A204.1 (cell line): ENCODE measurements around the gene BCL3.
"Not testable (repeated sequence)": the region's sequence is repeated elsewhere in the genome, so short reads cannot be mapped to it uniquely, and the experiment has no call there.

Source experiments
- FAIRE-seq: peaks from 2 replicates; lab custom pipeline; 2012; peaks lifted over from hg19 to GRCh38; lab: Jason Lieb, UNC

The BCL3 gene

GRCh38 chr19:44759083-44759804 lies 10.7 kb downstream of the BCL3 start:
- no peak for FAIRE-seq

- FAIRE-seq: no peak
These were observed 13.5 kb downstream of the BCL3 start for GRCh38 chr19:44762038-44762437.

- FAIRE-seq: no peak
These were observed 16.8 kb downstream of the BCL3 start for GRCh38 chr19:44765033-44765948.

GRCh38 chr19:44765949-44766335 lies 17.4 kb downstream of the BCL3 start:
- no peak for FAIRE-seq

- FAIRE-seq: no peak
These were observed 19.0 kb downstream of the BCL3 start for GRCh38 chr19:44767295-44768180.

GRCh38 chr19:44770550-44771257 lies 22.2 kb downstream of the BCL3 start:
- peak; percentile 97 for FAIRE-seq

GRCh38 chr19:44772144-44772543 lies 23.6 kb downstream of the BCL3 start:
- FAIRE-seq: not testable (repeated sequence)

- FAIRE-seq: no peak
These were observed 24.5 kb downstream of the BCL3 start for GRCh38 chr19:44772959-44773358.

GRCh38 chr19:44775676-44776240 lies 27.2 kb downstream of the BCL3 start:
- FAIRE-seq: no peak

- FAIRE-seq: no peak
These were observed 28.0 kb downstream of the BCL3 start for GRCh38 chr19:44776402-44777096.

- no peak for FAIRE-seq
These were observed 29.3 kb downstream of the BCL3 start, which contains the start of gene CBLC for GRCh38 chr19:44777715-44778347. CBLC (plus strand) TSS chr19:44777890; CDS start chr19:44777932, 42 bp downstream.

GRCh38 chr19:44779150-44779549 lies 30.6 kb downstream of the BCL3 start:
- FAIRE-seq: no peak

GRCh38 chr19:44781694-44782093 lies 33.2 kb downstream of the BCL3 start:
- not testable (repeated sequence) for FAIRE-seq

- FAIRE-seq: no peak
These were observed 34.2 kb downstream of the BCL3 start for GRCh38 chr19:44782729-44783128.

- FAIRE-seq: no peak
These were observed 35.0 kb downstream of the BCL3 start for GRCh38 chr19:44783545-44783944.

GRCh38 chr19:44785271-44785670 lies 36.8 kb downstream of the BCL3 start:
- no peak for FAIRE-seq

- FAIRE-seq: no peak
These were observed 37.5 kb downstream of the BCL3 start for GRCh38 chr19:44785993-44786392.

GRCh38 chr19:44788971-44789370 lies 40.5 kb downstream of the BCL3 start:
- FAIRE-seq: no peak

- no peak for FAIRE-seq
These were observed 41.5 kb downstream of the BCL3 start for GRCh38 chr19:44789943-44790483.

- FAIRE-seq: no peak
These were observed 43.8 kb downstream of the BCL3 start for GRCh38 chr19:44792281-44792680.
